Mammary epithelial cell (primary cell): Measurements from ENCODE around the gene CEACAM4.

Experiments
- CTCF ChIP-seq, 2 donors: IDR thresholded peaks in 1 of 2; conservative IDR thresholded peaks in 1 of 2; 2 replicates each; pipeline ENCODE4 v1.5.1; 2011 to 2012; ENCODE audit warnings: inconsistent platforms in 2 of 2, low read length in 2 of 2, mild to moderate bottlenecking in 2 of 2, control low read depth in 1 of 2, low read depth in 1 of 2; ENCODE audit not compliant: insufficient read depth in 1 of 2; ENCODE audit errors: extremely low read depth in 1 of 2
- EZH2 ChIP-seq: IDR thresholded peaks from 2 replicates; pipeline ENCODE4 v1.6.1; 2012; ENCODE audit warnings: low read length, inconsistent platforms, borderline replicate concordance

GRCh38 chr19:41626278-41626677 lies 596 bp downstream of the CEACAM4 start:
- no peak for TF ChIP-seq CTCF (conservative IDR thresholded peaks at IDR 0.05 in 1 of 2, IDR thresholded peaks at IDR 0.05 in 1 of 2; ENCODE audit: extremely low read depth in 1 of 2, insufficient read depth in 1 of 2, low read depth in 1 of 2, low read length in 2 of 2)
- TF ChIP-seq EZH2, result no peak
